Kidney epithelial cell (primary cell): ENCODE results near the gene NFIB. TPM values are rescaled to one million over a fixed set of nuclear protein-coding genes. Genes with fewer than 3 reads are reported as not detected.

Source experiments
- DNase-seq: peaks from one replicate; pipeline ENCODE4 v3.0.0-alpha.2; 2010; ENCODE audit warnings: low read depth
- H3K27me3 ChIP-seq: 2 replicates; pipeline ENCODE4 v1.6.0; 2011; ENCODE audit warnings: low read length; ENCODE audit not compliant: control insufficient read depth, insufficient read depth
- H3K36me3 ChIP-seq: 2 replicates; pipeline ENCODE4 v1.5.1; 2011; ENCODE audit warnings: low read length; ENCODE audit not compliant: control insufficient read depth, insufficient read depth
- H3K4me3 ChIP-seq: 2 replicates; pipeline ENCODE4 v1.5.1; 2011; ENCODE audit warnings: low read depth, mild to moderate bottlenecking, control low read depth, low read length
- CTCF ChIP-seq: IDR thresholded peaks from 2 replicates; pipeline ENCODE4 v1.5.1; 2011; ENCODE audit warnings: mild to moderate bottlenecking, moderate library complexity, low read length, control low read depth, inconsistent platforms; ENCODE audit not compliant: insufficient read depth, poor library complexity, severe bottlenecking
- total RNA-seq: library from RNA; depleted of rRNA; stranded (reverse); fragments of >200 nt; gene quantifications from 2 replicates; pipeline ENCODE4 v1.2.3, GENCODE V29; 2015

The NFIB gene
- total RNA-seq, 1 donor from 2014 or later = 3.3 TPM

- H3K36me3 ChIP-seq = no peaks in the 10 kb centered on the region
Measured at GRCh38 chr9:14165376-14166035, 148.4 kb downstream of the NFIB start.

GRCh38 chr9:14164908-14165307 lies 149.0 kb downstream of the NFIB start:
- H3K27me3 ChIP-seq = no peaks in the 10 kb centered on the region
- TF ChIP-seq CTCF = no peak
- DNase-seq = no peak
- H3K36me3 ChIP-seq = no peaks in the 10 kb centered on the region
- no peak overlapping the region for H3K4me3 ChIP-seq

More at GRCh38 chr9:14165376-14166035, 148.4 kb downstream of the NFIB start:
- Histone ChIP-seq H3K27me3 (no peaks in the 10 kb centered on the region), H3K4me3 (no peak overlapping the region)
- TF ChIP-seq CTCF = no peak
- DNase-seq = no peak

GRCh38 chr9:14159440-14160216 lies 154.3 kb downstream of the NFIB start:
- no peak for DNase-seq
- no peak for TF ChIP-seq CTCF
- H3K4me3 ChIP-seq = no peak overlapping the region
- no peaks in the 10 kb centered on the region for H3K36me3 ChIP-seq
- no peaks in the 10 kb centered on the region for H3K27me3 ChIP-seq

- no peak for DNase-seq
- no peak for TF ChIP-seq CTCF
- no peaks in the 10 kb centered on the region for H3K27me3 ChIP-seq
- no peaks in the 10 kb centered on the region for H3K36me3 ChIP-seq
- no peak overlapping the region for H3K4me3 ChIP-seq
Measured at GRCh38 chr9:14158916-14159315, 155.0 kb downstream of the NFIB start.

- DNase-seq = no peak
- Histone ChIP-seq H3K36me3 (no peaks in the 10 kb centered on the region), H3K27me3 (no peaks in the 10 kb centered on the region), H3K4me3 (no peak overlapping the region)
- TF ChIP-seq CTCF = no peak
Measured at GRCh38 chr9:14158136-14158813, 155.7 kb downstream of the NFIB start.
